ENCODE results near the gene MYO3B.

DNA sequence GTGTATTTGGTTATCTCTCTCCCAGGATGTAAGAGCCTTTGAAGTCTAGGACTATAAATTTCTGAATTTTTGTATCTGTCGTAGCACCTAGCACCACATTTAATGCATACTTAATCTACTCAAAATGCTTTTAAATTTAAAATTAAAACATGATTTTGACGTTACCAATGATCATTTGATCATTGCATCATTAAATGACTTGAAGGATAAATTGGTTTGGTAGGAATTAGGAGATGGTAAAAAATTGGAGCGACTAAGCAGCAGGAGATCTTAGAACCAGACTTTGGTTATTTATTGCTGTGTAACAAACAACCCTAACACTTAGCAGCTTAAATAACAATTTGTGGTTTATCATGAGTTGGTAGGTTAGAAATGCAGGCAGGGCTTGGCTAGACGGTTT, 84.9 kb downstream of the MYO3B start:
- TF ChIP-seq, protein P1, sequence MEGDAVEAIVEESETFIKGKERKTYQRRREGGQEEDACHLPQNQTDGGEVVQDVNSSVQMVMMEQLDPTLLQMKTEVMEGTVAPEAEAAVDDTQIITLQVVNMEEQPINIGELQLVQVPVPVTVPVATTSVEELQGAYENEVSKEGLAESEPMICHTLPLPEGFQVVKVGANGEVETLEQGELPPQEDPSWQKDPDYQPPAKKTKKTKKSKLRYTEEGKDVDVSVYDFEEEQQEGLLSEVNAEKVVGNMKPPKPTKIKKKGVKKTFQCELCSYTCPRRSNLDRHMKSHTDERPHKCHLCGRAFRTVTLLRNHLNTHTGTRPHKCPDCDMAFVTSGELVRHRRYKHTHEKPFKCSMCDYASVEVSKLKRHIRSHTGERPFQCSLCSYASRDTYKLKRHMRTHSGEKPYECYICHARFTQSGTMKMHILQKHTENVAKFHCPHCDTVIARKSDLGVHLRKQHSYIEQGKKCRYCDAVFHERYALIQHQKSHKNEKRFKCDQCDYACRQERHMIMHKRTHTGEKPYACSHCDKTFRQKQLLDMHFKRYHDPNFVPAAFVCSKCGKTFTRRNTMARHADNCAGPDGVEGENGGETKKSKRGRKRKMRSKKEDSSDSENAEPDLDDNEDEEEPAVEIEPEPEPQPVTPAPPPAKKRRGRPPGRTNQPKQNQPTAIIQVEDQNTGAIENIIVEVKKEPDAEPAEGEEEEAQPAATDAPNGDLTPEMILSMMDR (IDR thresholded peaks at IDR 0.05; ENCODE audit: low read length), result no peak
- TF ChIP-seq EZH2 (optimal IDR thresholded peaks at IDR 0.05; ENCODE audit: low read depth, low read length) (no peak), EZH2phosphoT487 (IDR thresholded peaks at IDR 0.05; ENCODE audit: low read length) (no peak)
